ES-I3 (cell line): ENCODE data around the gene ATG4C.
"Not testable (repeated sequence)": the region's sequence is repeated elsewhere in the genome, so short reads cannot be mapped to it uniquely, and the experiment has no call there.

Source experiments
- H3K36me3 ChIP-seq: 2 replicates; pipeline ENCODE4 v1.6.1; 2013; ENCODE audit warnings: mild to moderate bottlenecking, low read length, control low read depth, moderate library complexity; ENCODE audit not compliant: insufficient read depth
- H3K4me1 ChIP-seq: 2 replicates; pipeline ENCODE4 v1.6.1; 2013; ENCODE audit warnings: mild to moderate bottlenecking, control low read depth, low read length; ENCODE audit not compliant: insufficient read depth
- H3K9ac ChIP-seq: 2 replicates; pipeline ENCODE4 v1.6.1; 2013; ENCODE audit warnings: low read depth, mild to moderate bottlenecking, low read length, moderate library complexity
- H3K9me3 ChIP-seq: 2 replicates; pipeline ENCODE4 v1.6.1; 2013; ENCODE audit warnings: mild to moderate bottlenecking, low read length, moderate library complexity; ENCODE audit not compliant: control insufficient read depth, insufficient read depth

The ATG4C gene

GRCh38 chr1:62796221-62796620, 12.3 kb downstream of the ATG4C start:
- no peaks in the 10 kb centered on the region for H3K36me3 ChIP-seq
- H3K4me1 ChIP-seq, result no peaks in the 10 kb centered on the region
- H3K9me3 ChIP-seq, result no peaks in the 10 kb centered on the region
- no peak overlapping the region for H3K9ac ChIP-seq

- Histone ChIP-seq H3K9me3 (no peaks in the 10 kb centered on the region), H3K4me1 (no peaks in the 10 kb centered on the region), H3K9ac (no peak overlapping the region), H3K36me3 (no peaks in the 10 kb centered on the region)
These were observed 15.8 kb downstream of the ATG4C start for GRCh38 chr1:62799688-62800087.

- H3K9me3 ChIP-seq, result no peaks in the 10 kb centered on the region
- H3K4me1 ChIP-seq, result no peaks in the 10 kb centered on the region
- no peak overlapping the region for H3K9ac ChIP-seq
- no peaks in the 10 kb centered on the region for H3K36me3 ChIP-seq
These were observed 16.3 kb downstream of the ATG4C start for GRCh38 chr1:62800281-62800680.

DNA sequence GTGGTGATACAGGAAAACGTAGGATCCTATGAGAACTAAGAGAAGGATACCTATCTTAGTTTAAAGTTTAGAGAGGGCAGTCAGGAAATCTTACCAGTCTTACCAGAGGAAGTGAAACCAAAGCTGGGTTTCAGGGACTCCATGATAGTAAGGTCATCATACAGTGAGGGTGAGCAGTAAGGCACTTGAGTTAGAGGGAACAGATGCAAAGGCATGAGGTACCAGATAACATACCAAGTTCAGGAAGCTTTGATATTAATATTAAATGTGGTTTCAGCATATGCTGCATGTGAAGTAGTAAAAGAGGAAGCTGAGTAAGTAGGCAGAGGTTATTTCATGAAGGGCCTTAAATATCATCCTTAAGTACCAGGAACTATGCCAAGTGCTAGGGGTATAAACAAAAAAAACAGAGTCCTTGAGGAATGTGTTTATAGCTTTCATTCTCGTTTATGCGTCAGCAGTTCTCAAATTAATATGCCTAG, 16.9 kb downstream of the ATG4C start:
- H3K9me3 ChIP-seq, result no peaks in the 10 kb centered on the region
- no peaks in the 10 kb centered on the region for H3K4me1 ChIP-seq
- no peaks in the 10 kb centered on the region for H3K36me3 ChIP-seq
- H3K9ac ChIP-seq, result no peak overlapping the region

DNA sequence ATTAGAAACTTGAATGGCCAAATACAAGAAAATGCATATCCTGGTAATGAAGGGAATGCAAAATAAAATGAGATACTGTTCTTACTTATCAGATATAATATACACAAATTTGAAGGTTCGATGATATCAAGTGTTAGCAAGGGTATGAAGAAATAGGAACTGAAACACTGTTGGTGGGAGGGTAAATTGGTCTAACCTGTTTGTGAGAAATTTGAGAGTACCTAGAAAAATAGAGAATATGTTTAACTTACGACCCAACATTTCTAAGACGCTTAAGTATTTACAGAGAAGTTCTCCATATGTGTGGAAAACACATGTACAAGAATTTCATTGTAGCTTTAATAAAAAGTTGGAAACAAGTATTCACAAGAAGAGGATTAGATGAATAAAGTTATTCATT, 25.9 kb downstream of the ATG4C start:
- Histone ChIP-seq H3K9ac (no peak overlapping the region), H3K4me1 (no peaks in the 10 kb centered on the region), H3K9me3 (no peaks in the 10 kb centered on the region), H3K36me3 (no peaks in the 10 kb centered on the region)

- H3K9me3 ChIP-seq, result no peaks in the 10 kb centered on the region
These were observed 26.7 kb downstream of the ATG4C start for GRCh38 chr1:62810420-62811274.

GRCh38 chr1:62823556-62823955, 39.6 kb downstream of the ATG4C start:
- no peaks in the 10 kb centered on the region for H3K4me1 ChIP-seq
- no peak overlapping the region for H3K9ac ChIP-seq
- H3K9me3 ChIP-seq, result no peaks in the 10 kb centered on the region; the same call in 1 of the 2 replicates
- no peaks in the 10 kb centered on the region for H3K36me3 ChIP-seq

More at GRCh38 chr1:62810420-62811274, 26.7 kb downstream of the ATG4C start:
- Histone ChIP-seq H3K36me3 (no peaks in the 10 kb centered on the region), H3K9ac (no peak overlapping the region), H3K4me1 (no peaks in the 10 kb centered on the region)

DNA sequence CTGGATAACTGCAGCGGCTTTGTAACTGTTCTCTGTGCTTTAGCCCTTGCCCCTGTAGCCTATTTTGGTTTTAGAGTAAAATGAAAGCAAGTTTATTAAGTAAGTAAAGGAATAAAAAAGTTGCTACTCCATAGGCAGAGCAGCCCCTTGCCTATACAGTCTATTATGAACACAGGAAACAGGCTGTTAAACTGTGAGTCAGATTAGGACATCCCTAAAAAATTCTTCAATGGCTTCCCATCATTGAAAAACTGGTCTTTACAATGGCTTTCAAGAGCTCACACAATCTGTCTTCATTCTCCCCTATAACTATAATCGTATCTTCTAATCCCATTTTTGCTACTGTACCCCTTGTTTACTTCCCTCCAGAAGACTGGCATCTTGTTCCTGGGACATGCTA, 43.0 kb downstream of the ATG4C start:
- no peak overlapping the region for H3K9ac ChIP-seq
- H3K36me3 ChIP-seq, result no peaks in the 10 kb centered on the region
- no peaks in the 10 kb centered on the region for H3K4me1 ChIP-seq
- no peaks in the 10 kb centered on the region; the same call in 1 of the 2 replicates for H3K9me3 ChIP-seq

DNA sequence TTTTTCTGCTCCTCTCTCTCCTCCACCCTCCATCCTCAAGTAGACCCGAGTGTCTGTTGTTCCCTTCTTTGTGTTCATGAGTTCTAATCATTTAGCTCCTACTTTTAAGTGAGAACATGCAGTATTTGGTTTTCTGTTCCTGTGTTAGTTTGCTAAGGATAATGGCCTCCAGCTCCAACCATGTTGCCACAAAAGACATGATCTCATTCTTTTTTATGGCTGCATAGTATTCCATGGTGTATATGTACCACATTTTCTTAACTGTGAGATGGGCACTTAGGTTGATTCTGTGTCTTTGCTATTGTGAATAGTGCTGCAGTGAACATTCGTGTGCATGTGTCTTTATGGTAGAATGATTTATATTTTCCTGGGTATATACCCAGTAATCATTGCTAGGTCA, 43.9 kb downstream of the ATG4C start:
- H3K36me3 ChIP-seq, result not testable (repeated sequence)

GRCh38 chr1:62832276-62832675, 48.3 kb downstream of the ATG4C start:
- Histone ChIP-seq H3K36me3 (no peaks in the 10 kb centered on the region), H3K9ac (no peak overlapping the region), H3K9me3 (no peaks in the 10 kb centered on the region; the same call in 1 of the 2 replicates), H3K4me1 (no peaks in the 10 kb centered on the region)

More for the DNA sequence above, 43.9 kb downstream of the ATG4C start:
- not testable (repeated sequence) for H3K4me1 ChIP-seq, H3K9ac ChIP-seq, H3K9me3 ChIP-seq

GRCh38 chr1:62833529-62833928, 49.6 kb downstream of the ATG4C start:
- Histone ChIP-seq H3K9ac (no peak overlapping the region), H3K9me3 (no peaks in the 10 kb centered on the region), H3K36me3 (no peaks in the 10 kb centered on the region), H3K4me1 (no peaks in the 10 kb centered on the region)

GRCh38 chr1:62834400-62834961, 50.5 kb downstream of the ATG4C start:
- no peaks in the 10 kb centered on the region for H3K4me1 ChIP-seq
- no peak overlapping the region for H3K9ac ChIP-seq
- no peaks in the 10 kb centered on the region for H3K36me3 ChIP-seq
- no peaks in the 10 kb centered on the region for H3K9me3 ChIP-seq

- no peaks in the 10 kb centered on the region for H3K36me3 ChIP-seq
These were observed 53.1 kb downstream of the ATG4C start for GRCh38 chr1:62836856-62837540.

GRCh38 chr1:62840555-62840954, 56.6 kb downstream of the ATG4C start:
- Histone ChIP-seq H3K9me3 (no peaks in the 10 kb centered on the region), H3K9ac (no peak overlapping the region), H3K4me1 (peaks cover 4% of the 10 kb centered on the region; the same call in 1 of the 2 replicates), H3K36me3 (no peaks in the 10 kb centered on the region)

More at GRCh38 chr1:62836856-62837540, 53.1 kb downstream of the ATG4C start:
- Histone ChIP-seq H3K9me3 (no peaks in the 10 kb centered on the region), H3K4me1 (peaks cover 4% of the 10 kb centered on the region; the same call in 1 of the 2 replicates), H3K9ac (no peak overlapping the region)
